ENCODE data around the gene NIM1K. TPM values are rescaled to one million over a fixed set of nuclear protein-coding genes. Genes with fewer than 3 reads are reported as not detected.

Gene NIM1K
- total and polyA plus RNA-seq, 2 donors (not counting 3 experiments of a cell fraction or from before 2014, with no cell fraction given): 0.04 to 0.49 TPM

DNA sequence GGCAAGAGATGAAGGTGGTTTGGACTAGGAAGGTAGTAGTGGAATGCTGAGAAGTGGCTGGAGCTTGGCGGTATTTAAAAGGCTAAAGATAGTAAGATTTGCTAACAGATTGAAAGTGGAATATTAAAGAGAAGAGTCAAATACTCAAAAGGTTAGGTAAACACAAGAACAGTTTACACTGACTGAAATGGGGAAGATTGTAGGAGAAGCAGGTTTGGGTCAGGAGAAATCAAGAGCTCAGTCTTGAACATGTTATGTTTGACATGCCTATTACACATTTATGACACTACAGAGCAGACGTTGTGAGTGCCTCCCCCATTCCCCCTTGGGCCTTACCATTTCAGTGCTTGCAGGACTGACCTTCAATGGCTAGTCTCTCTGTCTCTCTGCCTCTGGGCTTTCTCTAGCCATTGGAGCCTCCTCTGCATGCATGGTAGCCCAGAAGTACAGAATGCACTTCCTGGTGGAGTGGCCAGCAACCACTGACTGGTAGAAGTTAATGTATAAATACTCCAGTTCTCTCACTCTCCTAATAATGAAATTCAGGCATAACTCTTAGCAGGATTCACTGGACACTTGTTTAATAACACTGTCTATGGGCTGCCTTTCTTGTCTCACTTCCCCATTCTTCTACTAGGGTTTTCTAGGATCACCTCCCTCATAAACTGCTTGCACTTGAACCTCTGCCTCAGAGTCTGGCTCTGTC lies 64.4 kb downstream of the NIM1K start:
- H4K20me1 ChIP-seq (replicated peaks; ENCODE audit: control insufficient read depth, extremely low read depth, insufficient read depth, low read length): no peaks in the 10 kb centered on the region
- H2AFZ ChIP-seq (ENCODE audit: low read depth, low read length): no peak overlapping the region
- intact Hi-C loops (cut with micrococcal nuclease): no loop called here
- H3K4me2 ChIP-seq (ENCODE audit: insufficient read depth, low read length): no peak overlapping the region
- TF ChIP-seq CTCF (IDR thresholded peaks at IDR 0.05; ENCODE audit: extremely low read depth in 1 of 2, insufficient read depth in 1 of 2, low read depth in 1 of 2, low read length in 2 of 2) (no peak), GATA2 (IDR thresholded peaks at IDR 0.05; ENCODE audit: insufficient read depth, insufficient read length, low read depth, low read length) (no peak), MYC (IDR thresholded peaks at IDR 0.05; ENCODE audit: low read depth, low read length) (no peak), POLR2A (IDR thresholded peaks at IDR 0.05; ENCODE audit: low read depth, low read length) (no peak), JUN (IDR thresholded peaks at IDR 0.05; ENCODE audit: borderline replicate concordance, insufficient read depth, insufficient read length, low read depth) (no peak), FOS (IDR thresholded peaks at IDR 0.05; ENCODE audit: borderline replicate concordance, insufficient read depth, low read length) (no peak), POLR2AphosphoS5 (IDR thresholded peaks at IDR 0.05; ENCODE audit: insufficient read depth, low read depth, low read length) (no peak), EZH2 (IDR thresholded peaks at IDR 0.05; ENCODE audit: borderline replicate concordance, low read depth, low read length, severe bottlenecking) (no peak)
- TF ChIP-seq, protein P1, sequence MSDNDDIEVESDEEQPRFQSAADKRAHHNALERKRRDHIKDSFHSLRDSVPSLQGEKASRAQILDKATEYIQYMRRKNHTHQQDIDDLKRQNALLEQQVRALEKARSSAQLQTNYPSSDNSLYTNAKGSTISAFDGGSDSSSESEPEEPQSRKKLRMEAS (IDR thresholded peaks at IDR 0.05; ENCODE audit: insufficient read depth, insufficient read length): no peak
- no peaks in the 10 kb centered on the region for H3K79me2 ChIP-seq (ENCODE audit: control insufficient read depth, insufficient read depth, low read length)
- H3K9me3 ChIP-seq (replicated peaks; ENCODE audit: control insufficient read depth, insufficient read depth, low read length): no peaks in the 10 kb centered on the region
- H3K9ac ChIP-seq (replicated peaks; ENCODE audit: extremely low read depth, insufficient read depth, low read length): no peak overlapping the region
- no TSS peak for BruUV-seq (replicated peaks)
- no peak overlapping the region for H3K4me3 ChIP-seq (replicated peaks in 1 of 3; ENCODE audit: insufficient read depth in 1 of 3, low read depth in 1 of 3, low read length in 3 of 3)
- no peaks in the 10 kb centered on the region for H3K36me3 ChIP-seq (ENCODE audit: control insufficient read depth in 2 of 2, extremely low read depth in 1 of 2, insufficient read depth in 2 of 2, low read length in 2 of 2)
- no peak overlapping the region for H3K27ac ChIP-seq (ENCODE audit: insufficient read depth, low read depth, low read length)
- DNase-seq (ENCODE audit: low read depth, low spot score) (no peak), FAIRE-seq (no peak)
- CTCF ChIA-PET: no interaction called here
- peaks cover 2 to 5% of the 10 kb centered on the region in 2 experiments for H3K27me3 ChIP-seq (ENCODE audit: control insufficient read depth in 2 of 2, insufficient read depth in 2 of 2, low read length in 2 of 2)
- no peaks in the 10 kb centered on the region for H3K4me1 ChIP-seq (ENCODE audit: control insufficient read depth, extremely low read depth, insufficient read depth, low read length)
- POLR2A ChIA-PET: no interaction called here
- H3K9me1 ChIP-seq (replicated peaks; ENCODE audit: control insufficient read depth, extremely low read depth, insufficient read depth, low read length): no peaks in the 10 kb centered on the region
- dilution Hi-C loops (cut with MboI; ENCODE audit: extremely low pct_ligation_motif_present, low sequenced_read_pairs): no loop called here
